HL-60 (cell line): ENCODE measurements around the gene A2ML1.

ENCODE experiments used
- DNase-seq, 2 experiments: peaks; one replicate each; pipeline ENCODE4 v3.0.0-alpha.2; 2010 to 2020; ENCODE audit warnings: low read depth in 1 of 2, low spot score in 1 of 2
- H3K27ac ChIP-seq: fragments of 250-450 bp; sonication (Bioruptor Pico); replicated peaks from 2 replicates; pipeline ENCODE4 v1.5.1; 2020; ENCODE audit warnings: mild to moderate bottlenecking, moderate library complexity
- H3K27me3 ChIP-seq: fragments of 250-450 bp; sonication (Bioruptor Pico); 2 replicates; pipeline ENCODE4 v1.5.1; 2021; ENCODE audit warnings: mild to moderate bottlenecking, moderate library complexity; ENCODE audit not compliant: insufficient read depth, poor library complexity, severe bottlenecking
- H3K4me3 ChIP-seq: replicated peaks from 2 replicates; pipeline ENCODE4 v1.5.1; 2011; ENCODE audit warnings: mild to moderate bottlenecking, control low read depth, low read length; ENCODE audit not compliant: insufficient read depth
- CTCF ChIP-seq: IDR thresholded peaks from one replicate; pipeline ENCODE4 v1.5.1; 2011; ENCODE audit warnings: low read length, control low read depth, inconsistent platforms; ENCODE audit not compliant: insufficient read depth
- GABPA ChIP-seq: IDR thresholded peaks from 2 replicates; pipeline ENCODE4 v1.6.1; 2012; ENCODE audit warnings: low read depth
- POLR2AphosphoS5 ChIP-seq: IDR thresholded peaks from 2 replicates; pipeline ENCODE4 v1.6.1; 2012; ENCODE audit warnings: low read depth
- REST ChIP-seq: IDR thresholded peaks from 2 replicates; pipeline ENCODE4 v1.6.1; 2012; ENCODE audit warnings: low read depth; ENCODE audit not compliant: insufficient replicate concordance
- SPI1 ChIP-seq: IDR thresholded peaks from 2 replicates; pipeline ENCODE4 v1.6.1; 2012; ENCODE audit warnings: low read depth, mild to moderate bottlenecking, borderline replicate concordance

Gene A2ML1

GRCh38 chr12:8827551-8828256 is 5.3 kb downstream of the A2ML1 start:
- no peak overlapping the region for H3K27ac ChIP-seq
- peaks cover 7% of the 10 kb centered on the region for H3K27me3 ChIP-seq
- no peak overlapping the region for H3K4me3 ChIP-seq
- no peak for DNase-seq
- TF ChIP-seq GABPA (no peak), CTCF (no peak), POLR2AphosphoS5 (no peak), REST (no peak), SPI1 (no peak)

- H3K4me3 ChIP-seq, result no peak overlapping the region
- TF ChIP-seq GABPA (no peak), SPI1 (no peak), REST (no peak), POLR2AphosphoS5 (no peak), CTCF (no peak)
- peaks cover 7% of the 10 kb centered on the region for H3K27me3 ChIP-seq
- no peak overlapping the region for H3K27ac ChIP-seq
- no peak for DNase-seq
Measured at GRCh38 chr12:8828257-8829124, 6.1 kb downstream of the A2ML1 start.

GRCh38 chr12:8829125-8829518 is 6.7 kb downstream of the A2ML1 start:
- no peak overlapping the region for H3K4me3 ChIP-seq
- TF ChIP-seq SPI1 (no peak), CTCF (no peak), POLR2AphosphoS5 (no peak), GABPA (no peak), REST (no peak)
- no peak for DNase-seq
- H3K27me3 ChIP-seq, result peaks cover 3% of the 10 kb centered on the region
- no peak overlapping the region for H3K27ac ChIP-seq
